MCF 10A (cell line): ENCODE results near the gene F8. TPM values are rescaled to one million over a fixed set of nuclear protein-coding genes. Genes with fewer than 3 reads are reported as not detected.
"Not testable (repeated sequence)": the region's sequence is repeated elsewhere in the genome, so short reads cannot be mapped to it uniquely, and the experiment has no call there.

Experiments
- BruUV-seq: library from RNA; stranded (reverse); fragments of 400-500 nt; replicated peaks from 2 replicates; lab custom pipeline; 2021; lab: Mats Ljungman, UMichigan
- CTCF ChIA-PET: fragments of 300-600 bp; sonication (Branson Sonifier 250); formaldehyde crosslinking; extraction: SDS; loops from one replicate; lab custom pipeline; 2021; ENCODE audit warnings: antibody characterized with exemption, inconsistent platforms; lab: Yijun Ruan, JAX
- POLR2A ChIA-PET: fragments of 300-600, 350-650 bp; sonication (Branson Sonifier 250); formaldehyde crosslinking; extraction: SDS; loops from one replicate; lab custom pipeline; 2020; ENCODE audit warnings: antibody characterized with exemption, inconsistent platforms; lab: Yijun Ruan, JAX
- DNase-seq: peaks from one replicate; pipeline ENCODE4 v3.0.0-alpha.2; 2018; ENCODE audit not compliant: unreplicated experiment
- H3K27ac Mint-ChIP-seq: one replicate; pipeline ENCODE4 v1.8.0; 2022; ENCODE audit warnings: mild to moderate bottlenecking, low read depth, mixed read lengths; ENCODE audit not compliant: unreplicated experiment
- H3K27me3 Mint-ChIP-seq: one replicate; pipeline ENCODE4 v1.8.0; 2022; ENCODE audit warnings: mixed read lengths; ENCODE audit not compliant: insufficient read depth, unreplicated experiment
- H3K36me3 Mint-ChIP-seq: one replicate; pipeline ENCODE4 v1.8.0; 2022; ENCODE audit warnings: mild to moderate bottlenecking, moderate library complexity, mixed read lengths; ENCODE audit not compliant: insufficient read depth, unreplicated experiment
- H3K4me1 Mint-ChIP-seq: one replicate; pipeline ENCODE4 v1.8.0; 2022; ENCODE audit warnings: mixed read lengths; ENCODE audit not compliant: insufficient read depth, unreplicated experiment
- H3K4me3 Mint-ChIP-seq: one replicate; pipeline ENCODE4 v1.8.0; 2022; ENCODE audit warnings: mild to moderate bottlenecking, moderate library complexity, mixed read lengths; ENCODE audit not compliant: unreplicated experiment
- H3K9me3 Mint-ChIP-seq: one replicate; pipeline ENCODE4 v1.8.0; 2022; ENCODE audit warnings: mixed read lengths; ENCODE audit not compliant: unreplicated experiment
- intact Hi-C: fragments of 100-400 bp; cut with micrococcal nuclease; formaldehyde crosslinking; loops from 2 replicates; pipeline ENCODE4 v1.14.1; 2022
- total RNA-seq: library from RNA; stranded (reverse); gene quantifications from 2 replicates; pipeline ENCODE4 v1.2.3, GENCODE V29; 2022
- TF ChIP-seq, protein P1 (sequence below): fragments of 200-600 bp; IDR thresholded peaks from one replicate; pipeline ENCODE4 v1.8.0; 2022; ENCODE audit warnings: antibody characterized with exemption, mild to moderate bottlenecking; ENCODE audit not compliant: unreplicated experiment

Gene F8
- total RNA-seq, 1 experiment from 2014 or later, result 5.3 TPM

DNA sequence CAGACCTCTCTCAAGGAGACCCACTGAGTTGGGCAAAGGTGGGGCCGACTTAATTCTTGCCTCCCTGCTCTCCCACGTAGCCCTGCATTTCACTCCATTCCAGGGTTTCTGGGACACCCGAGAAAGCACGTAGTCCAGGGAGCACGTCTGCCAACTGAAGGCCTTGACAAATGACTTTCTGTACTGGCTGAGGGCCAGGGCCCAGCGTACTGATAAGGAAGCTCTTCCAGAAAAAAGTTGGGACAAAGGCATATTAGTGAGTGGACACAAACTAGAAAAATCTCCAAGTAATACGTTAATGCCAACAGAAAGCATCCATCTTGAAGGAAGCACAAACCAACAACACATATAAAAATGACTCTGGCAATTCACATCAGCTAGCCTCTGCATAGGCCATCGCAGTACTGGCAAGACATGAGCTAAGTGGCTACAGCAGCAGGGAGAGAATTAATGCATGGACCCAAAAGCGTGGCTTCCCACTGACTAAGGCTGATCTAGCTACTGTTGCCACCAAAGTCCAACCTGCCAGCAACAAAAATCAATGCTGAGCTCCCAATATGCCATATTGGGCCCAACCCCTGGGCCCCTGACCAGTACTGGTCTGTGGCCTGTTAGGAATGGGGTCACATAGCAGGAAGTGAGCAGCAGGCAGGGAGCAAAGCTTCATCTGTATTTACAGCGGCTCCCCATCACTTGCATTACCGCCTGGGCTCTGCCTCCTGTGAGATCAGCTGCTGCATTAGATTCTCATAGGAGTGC is 15.4 kb downstream of the F8 start:
- H3K4me1 Mint-ChIP-seq, POLR2A ChIA-PET: not testable (repeated sequence)

DNA sequence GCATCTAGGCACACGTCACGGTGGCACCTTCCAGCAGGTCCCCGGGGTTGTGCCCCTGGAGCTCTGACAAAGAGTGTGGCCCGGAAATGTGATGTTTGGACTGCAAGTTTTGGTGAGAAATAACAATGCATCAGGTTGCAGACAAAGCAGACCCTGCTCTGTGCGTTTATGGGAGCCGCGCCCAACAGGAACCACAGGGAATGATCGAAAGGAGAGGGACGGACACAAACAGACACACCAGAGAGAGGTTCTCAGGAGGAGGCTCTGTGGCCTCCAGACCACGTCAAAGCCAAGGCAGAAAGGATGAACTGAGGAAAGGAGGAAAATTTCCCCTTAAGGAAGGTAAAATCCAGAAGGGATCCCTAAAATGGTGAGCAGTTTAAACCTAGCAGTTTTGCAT is 16.1 kb downstream of the F8 start:
- POLR2A ChIA-PET, CTCF ChIA-PET, intact Hi-C loops, BruUV-seq, H3K27ac Mint-ChIP-seq, H3K4me3 Mint-ChIP-seq, H3K36me3 Mint-ChIP-seq, H3K9me3 Mint-ChIP-seq, H3K4me1 Mint-ChIP-seq, DNase-seq: not testable (repeated sequence)
- peaks cover 10% of the 10 kb centered on the region for H3K27me3 Mint-ChIP-seq

More for the DNA sequence above, 15.4 kb downstream of the F8 start:
- H3K27ac Mint-ChIP-seq, H3K4me3 Mint-ChIP-seq, BruUV-seq, intact Hi-C loops, H3K9me3 Mint-ChIP-seq, H3K36me3 Mint-ChIP-seq, DNase-seq: not testable (repeated sequence)
- peaks cover 10% of the 10 kb centered on the region for H3K27me3 Mint-ChIP-seq
- CTCF ChIA-PET, result interaction anchor here (0.7 to 1.5 kb wide), 2 partner anchors 11 to 27 kb away, joined by 3 to 5 read pairs; no protein-coding TSS in a partner anchor

DNA sequence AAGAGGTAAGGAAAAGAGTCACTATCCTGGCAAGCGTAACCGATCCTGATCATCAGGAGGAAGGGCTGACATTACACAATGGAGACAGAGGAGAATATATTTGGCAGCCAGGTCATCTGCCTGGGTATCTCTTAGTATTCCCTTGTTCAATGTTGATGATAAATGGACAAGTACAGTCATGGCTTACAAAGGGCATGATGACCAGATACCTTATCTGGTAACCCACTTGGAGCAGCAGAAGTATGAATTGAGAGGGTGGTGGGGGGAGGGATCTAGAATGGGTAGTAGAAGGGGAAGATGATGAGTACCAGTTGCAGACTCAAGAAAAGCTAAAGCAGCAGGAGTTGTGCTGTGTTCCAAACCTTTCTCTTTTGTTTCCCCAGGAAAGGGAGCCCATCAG is 17.3 kb downstream of the F8 start:
- no peaks in the 10 kb centered on the region for H3K36me3 Mint-ChIP-seq
- H3K27ac Mint-ChIP-seq, result no peak overlapping the region
- DNase-seq, result no peak
- intact Hi-C loops, result no loop called here
- no TSS peak for BruUV-seq
- H3K9me3 Mint-ChIP-seq, result no peaks in the 10 kb centered on the region
- peaks cover 17% of the 10 kb centered on the region for H3K27me3 Mint-ChIP-seq
- ChIA-PET POLR2A (no interaction called here), CTCF (no interaction called here)
- TF ChIP-seq, protein P1, sequence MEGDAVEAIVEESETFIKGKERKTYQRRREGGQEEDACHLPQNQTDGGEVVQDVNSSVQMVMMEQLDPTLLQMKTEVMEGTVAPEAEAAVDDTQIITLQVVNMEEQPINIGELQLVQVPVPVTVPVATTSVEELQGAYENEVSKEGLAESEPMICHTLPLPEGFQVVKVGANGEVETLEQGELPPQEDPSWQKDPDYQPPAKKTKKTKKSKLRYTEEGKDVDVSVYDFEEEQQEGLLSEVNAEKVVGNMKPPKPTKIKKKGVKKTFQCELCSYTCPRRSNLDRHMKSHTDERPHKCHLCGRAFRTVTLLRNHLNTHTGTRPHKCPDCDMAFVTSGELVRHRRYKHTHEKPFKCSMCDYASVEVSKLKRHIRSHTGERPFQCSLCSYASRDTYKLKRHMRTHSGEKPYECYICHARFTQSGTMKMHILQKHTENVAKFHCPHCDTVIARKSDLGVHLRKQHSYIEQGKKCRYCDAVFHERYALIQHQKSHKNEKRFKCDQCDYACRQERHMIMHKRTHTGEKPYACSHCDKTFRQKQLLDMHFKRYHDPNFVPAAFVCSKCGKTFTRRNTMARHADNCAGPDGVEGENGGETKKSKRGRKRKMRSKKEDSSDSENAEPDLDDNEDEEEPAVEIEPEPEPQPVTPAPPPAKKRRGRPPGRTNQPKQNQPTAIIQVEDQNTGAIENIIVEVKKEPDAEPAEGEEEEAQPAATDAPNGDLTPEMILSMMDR, result no peak
- no peaks in the 10 kb centered on the region for H3K4me1 Mint-ChIP-seq
- H3K4me3 Mint-ChIP-seq, result no peak overlapping the region

DNA sequence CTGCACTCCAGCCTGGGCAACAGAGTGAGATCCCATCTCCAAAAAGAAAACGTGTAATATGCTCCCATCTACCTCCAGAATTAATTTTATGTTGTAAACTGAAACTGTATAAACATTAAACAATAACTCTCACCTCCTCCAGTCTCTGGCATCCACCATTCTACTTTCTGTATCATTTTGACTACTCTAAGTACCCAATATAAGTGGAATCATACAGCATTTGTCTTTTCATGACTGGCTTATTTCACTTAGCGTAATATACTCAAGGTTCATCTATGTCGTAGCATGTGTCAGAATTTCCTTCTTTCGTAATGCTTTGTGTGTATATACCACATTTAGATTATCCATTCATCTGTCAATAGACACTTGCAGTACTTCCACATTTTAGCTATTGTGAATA is 20.6 kb downstream of the F8 start:
- POLR2A ChIA-PET, result no interaction called here
- peaks cover 11% of the 10 kb centered on the region for H3K27me3 Mint-ChIP-seq
- no peaks in the 10 kb centered on the region for H3K9me3 Mint-ChIP-seq
- H3K36me3 Mint-ChIP-seq, result no peaks in the 10 kb centered on the region
- CTCF ChIA-PET, result no interaction called here
- no TSS peak for BruUV-seq
- DNase-seq, result no peak
- no peak overlapping the region for H3K4me3 Mint-ChIP-seq
- H3K27ac Mint-ChIP-seq, result no peak overlapping the region
- H3K4me1 Mint-ChIP-seq, result no peaks in the 10 kb centered on the region
- intact Hi-C loops, result no loop called here
- TF ChIP-seq, protein P1, result no peak

DNA sequence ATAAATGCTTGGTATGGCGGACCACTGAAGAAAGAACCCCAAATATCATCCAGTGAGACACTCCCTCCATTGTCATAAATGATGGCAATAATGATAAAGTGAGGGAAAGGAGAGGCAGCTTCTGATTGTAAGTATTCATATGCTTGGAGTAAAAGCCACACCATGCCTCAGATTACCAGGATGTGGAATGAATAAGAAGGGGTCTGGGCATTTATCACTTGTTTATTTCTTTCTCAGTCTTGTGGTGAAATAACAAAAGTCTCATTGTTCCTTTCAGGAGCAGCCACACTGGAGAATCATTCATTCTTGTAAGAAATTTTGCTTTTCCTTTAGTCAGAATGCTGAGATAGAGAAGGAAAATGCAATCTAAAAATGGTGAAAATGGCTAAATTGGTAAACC is 21.7 kb downstream of the F8 start:
- CTCF ChIA-PET, result no interaction called here

More for the DNA sequence above, 21.7 kb downstream of the F8 start:
- no peak overlapping the region for H3K27ac Mint-ChIP-seq
- intact Hi-C loops, result no loop called here
- POLR2A ChIA-PET, result no interaction called here
- H3K9me3 Mint-ChIP-seq, result no peaks in the 10 kb centered on the region
- H3K4me1 Mint-ChIP-seq, result no peaks in the 10 kb centered on the region
- H3K36me3 Mint-ChIP-seq, result no peaks in the 10 kb centered on the region
- peaks cover 11% of the 10 kb centered on the region for H3K27me3 Mint-ChIP-seq
- TF ChIP-seq, protein P1, result no peak
- no peak overlapping the region for H3K4me3 Mint-ChIP-seq
- DNase-seq, result no peak
- no TSS peak for BruUV-seq
